HG02610 (cell line): ENCODE data around the gene CDH4.

Experiments used
- ATAC-seq: cut with Tn5 transposase; IDR thresholded peaks from one replicate; pipeline ENCODE4 v1.9.1; 2021; ENCODE audit warnings: mild to moderate bottlenecking, moderate library complexity; ENCODE audit not compliant: unreplicated experiment

The CDH4 gene

DNA sequence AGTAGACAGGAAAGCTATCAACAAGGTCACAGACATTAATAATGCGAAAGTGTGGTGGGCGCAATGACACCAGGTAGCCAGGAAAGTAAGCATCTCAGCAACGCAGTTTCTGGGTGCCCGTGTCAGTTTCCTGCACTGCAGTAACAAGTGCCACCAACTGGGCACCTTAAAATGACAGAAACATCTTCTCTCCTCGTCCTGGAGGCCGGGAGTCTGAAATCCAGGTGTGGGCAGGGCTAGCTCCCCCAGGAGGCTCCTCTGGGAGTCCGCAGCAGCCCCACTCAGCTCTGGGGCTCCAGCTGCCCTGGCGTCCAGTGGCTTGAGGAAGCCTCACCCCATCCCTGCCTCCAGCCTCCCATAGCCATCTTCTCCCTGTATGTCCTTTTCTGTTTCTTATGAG is 426.4 kb downstream of the CDH4 start:
- ATAC-seq: no peak

DNA sequence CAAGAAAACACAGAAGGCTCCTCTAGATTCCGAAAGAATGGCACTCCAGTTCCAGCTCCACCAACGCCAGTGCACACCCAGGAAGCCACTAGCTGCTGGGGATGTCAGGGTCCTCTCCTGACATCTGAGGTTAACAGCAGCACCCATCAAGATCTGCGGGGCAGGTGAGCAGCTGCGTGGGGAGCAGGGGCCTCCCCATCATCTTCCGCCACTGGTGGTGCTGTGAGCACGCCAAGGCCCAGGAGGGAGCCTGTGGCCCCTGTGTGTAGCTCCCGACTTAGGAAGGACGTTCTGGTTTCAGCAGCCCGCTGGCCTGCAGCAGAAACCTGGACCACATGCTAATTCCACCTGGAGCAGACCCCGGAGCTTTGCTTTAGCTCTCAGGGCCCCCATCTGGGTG is 427.4 kb downstream of the CDH4 start:
- no peak for ATAC-seq

DNA sequence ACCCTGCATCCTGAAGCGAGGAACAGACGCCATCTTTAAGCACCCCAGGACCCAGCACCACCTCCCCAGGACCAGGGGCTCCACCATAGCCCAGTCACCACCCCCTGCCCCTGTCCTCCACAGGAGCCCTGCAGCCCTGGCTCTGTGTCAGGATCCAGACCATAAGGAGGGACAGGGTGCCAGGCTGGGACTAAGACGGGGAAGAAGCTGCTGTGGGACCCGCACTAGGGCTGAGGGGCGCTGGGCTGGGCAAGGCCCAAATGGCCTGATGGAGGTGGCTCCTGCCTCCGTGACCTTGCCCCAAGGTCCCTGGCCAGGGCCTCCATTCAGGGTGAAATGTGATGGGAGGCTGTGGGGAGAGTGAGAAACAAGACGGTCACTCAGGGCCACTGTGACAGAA is 428.0 kb downstream of the CDH4 start:
- no peak for ATAC-seq

GRCh38 chr20:61682114-61682995 is 430.3 kb downstream of the CDH4 start:
- no peak for ATAC-seq

GRCh38 chr20:61682996-61683681 is 431.1 kb downstream of the CDH4 start:
- ATAC-seq: no peak

- no peak for ATAC-seq
Observed at GRCh38 chr20:61683721-61684120, 431.7 kb downstream of the CDH4 start.

DNA sequence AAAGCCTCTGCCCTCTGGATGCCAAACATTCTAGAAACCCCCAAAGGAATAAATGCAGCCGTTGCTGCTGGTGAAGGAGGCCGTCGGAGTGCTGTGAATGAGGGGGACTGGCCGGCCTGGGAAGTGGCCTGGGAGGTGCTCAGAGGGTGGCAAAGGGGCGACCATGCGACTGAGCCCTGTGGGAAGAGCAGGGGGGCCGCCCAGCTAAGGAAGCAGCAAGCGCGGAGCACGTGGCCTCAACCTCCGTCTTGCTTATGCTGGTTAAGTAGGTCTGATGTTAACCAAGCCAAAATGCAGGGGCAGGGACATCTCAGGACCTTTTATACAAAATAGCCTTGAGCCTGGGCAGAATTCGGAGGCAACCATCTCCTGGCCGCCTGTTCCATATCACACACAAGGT is 432.1 kb downstream of the CDH4 start:
- no peak for ATAC-seq

- no peak for ATAC-seq
Observed at GRCh38 chr20:61684583-61685235, 432.6 kb downstream of the CDH4 start.

DNA sequence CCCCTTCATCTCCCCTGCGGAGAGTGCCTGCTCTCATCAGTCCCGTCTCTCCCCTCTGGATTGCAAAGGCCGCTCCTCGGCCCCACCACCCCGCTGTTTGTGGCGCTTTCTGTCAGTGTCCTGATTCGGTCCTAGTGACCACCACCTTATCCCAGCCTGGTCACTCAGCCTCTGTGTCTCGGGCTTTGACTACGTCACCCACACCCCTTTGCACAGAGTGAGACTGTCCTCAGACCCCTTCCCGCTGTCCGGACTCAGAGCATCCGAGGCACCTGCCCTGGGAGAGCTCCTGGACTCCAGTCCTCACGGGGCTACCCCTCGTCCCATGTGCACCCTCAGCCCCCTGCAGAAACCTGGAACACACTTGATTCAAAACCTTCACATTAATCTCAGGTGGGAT is 433.4 kb downstream of the CDH4 start:
- ATAC-seq: no peak

GRCh38 chr20:61686051-61686936 is 434.2 kb downstream of the CDH4 start:
- no peak for ATAC-seq

DNA sequence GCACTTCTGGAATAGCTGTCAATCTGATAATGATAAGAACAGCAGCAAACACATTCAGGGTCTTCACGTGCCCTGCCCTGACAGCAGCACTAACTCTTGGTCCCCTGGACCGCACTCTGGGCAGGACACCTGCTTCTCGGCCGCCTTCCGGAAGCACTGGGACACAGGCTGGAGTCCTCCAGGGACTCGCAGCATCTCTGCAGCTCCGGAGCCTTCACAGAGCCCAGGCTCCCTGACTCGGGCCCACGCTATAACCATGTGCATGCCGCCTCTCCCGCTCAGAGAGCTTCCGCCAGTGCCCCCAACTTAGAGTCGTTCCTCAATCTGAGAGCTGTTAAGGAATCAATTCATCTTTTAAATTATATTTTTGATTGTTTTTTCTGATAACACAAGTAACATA is 436.4 kb downstream of the CDH4 start:
- ATAC-seq: no peak

DNA sequence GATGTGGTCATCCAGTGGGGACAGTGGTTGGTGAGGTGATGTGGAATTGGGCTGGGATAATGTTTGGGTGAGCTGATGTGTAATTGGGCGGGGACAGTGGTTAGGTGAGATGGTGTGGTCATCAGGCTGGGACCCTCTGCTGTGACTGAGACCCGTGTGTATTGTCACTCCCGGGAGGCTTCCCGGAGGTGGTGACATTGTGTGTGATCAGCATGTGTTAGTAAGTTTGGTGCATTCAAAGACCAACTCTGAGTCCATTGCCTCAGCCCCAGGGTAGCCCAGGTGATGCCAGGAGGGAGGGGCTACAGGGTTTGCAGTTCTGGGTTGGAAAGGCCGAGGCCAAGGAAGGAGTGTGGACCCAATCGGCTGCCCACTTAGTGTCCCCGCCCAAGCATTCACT is 438.1 kb downstream of the CDH4 start:
- ATAC-seq: no peak

DNA sequence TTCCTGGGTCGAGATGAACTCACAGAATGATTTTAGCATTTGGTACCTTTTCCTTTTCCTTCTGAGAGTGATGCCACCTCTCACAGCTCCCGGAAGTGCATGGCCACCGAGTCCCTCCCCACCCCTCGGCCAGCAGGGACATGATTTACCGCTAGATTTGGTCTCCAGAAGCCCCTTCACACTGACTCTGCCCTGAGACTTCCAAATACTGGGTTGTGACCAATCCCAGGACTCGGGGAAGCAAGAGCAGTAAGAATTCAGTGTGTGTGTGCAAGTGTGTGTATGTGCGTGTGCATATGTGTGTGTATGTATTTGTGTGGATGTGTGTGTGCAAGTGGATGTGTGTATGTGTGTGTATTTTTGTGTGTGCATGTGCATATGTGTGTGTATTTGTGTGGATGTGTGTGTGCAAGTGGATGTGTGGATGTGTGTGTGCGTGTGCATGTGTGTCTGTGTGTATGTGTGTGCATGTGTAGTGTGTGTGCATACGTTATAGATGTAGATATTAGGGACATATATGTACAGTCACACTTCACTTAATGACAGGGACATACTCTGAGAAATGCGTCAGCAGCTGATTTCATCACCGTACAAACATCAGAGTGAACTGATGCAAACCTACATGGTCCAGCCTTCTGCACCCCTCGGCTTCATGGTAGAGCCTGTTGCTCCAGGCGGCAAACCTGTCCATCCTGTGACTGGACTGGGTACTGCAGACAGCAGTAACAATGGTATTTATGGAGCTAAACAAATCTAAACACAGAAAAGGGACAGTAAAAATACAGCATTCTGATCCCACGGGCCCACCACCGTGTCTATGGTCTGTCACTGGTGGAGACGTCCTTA is 439.2 kb downstream of the CDH4 start:
- ATAC-seq: no peak

- no peak for ATAC-seq
Observed at GRCh38 chr20:61691978-61692377, 439.9 kb downstream of the CDH4 start.

DNA sequence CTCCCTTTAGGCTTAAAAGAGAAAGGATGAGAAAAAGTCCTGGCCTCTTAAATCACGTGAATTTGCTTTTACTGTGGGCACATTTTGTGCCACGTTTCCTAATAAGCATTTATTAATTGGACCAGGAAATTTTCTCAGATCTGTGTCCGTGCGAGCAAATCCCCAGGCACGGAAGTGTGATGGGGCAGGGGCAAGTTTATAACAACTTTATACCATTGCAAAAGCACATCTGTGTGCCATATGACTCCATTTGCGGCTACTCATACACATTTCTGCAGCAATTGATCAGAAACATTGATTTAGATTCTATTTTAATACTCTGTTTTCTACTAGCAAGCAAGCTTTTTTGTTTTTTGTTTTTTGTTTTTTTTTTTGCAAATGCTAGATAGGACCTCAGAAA is 440.4 kb downstream of the CDH4 start:
- ATAC-seq: no peak

DNA sequence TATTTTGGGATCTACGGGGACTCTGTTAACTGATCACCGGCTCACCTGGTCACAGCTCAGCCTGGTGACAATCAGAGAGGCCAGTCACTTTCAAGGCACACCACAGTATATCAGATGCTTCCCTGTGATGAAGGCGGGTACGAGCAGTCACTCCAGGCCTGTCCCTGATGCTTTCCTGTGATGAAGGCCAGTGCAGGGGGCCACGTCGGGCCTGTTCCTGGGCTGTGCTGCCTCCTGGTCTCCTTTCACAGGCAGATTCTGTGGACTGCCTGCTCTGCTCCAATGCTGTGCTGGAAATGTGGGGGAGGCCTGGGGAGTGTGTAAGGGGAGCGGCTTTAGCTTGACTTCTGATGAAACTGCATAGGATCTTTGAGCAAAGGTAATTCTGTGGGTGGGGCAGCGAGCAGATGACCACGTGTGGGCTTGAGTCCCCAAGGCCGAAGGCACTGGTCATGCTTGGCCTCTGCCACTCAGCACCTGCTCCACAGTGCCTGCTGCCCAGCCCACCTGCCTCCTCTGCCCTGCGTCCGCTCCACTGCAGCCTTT is 441.1 kb downstream of the CDH4 start:
- ATAC-seq: no peak

GRCh38 chr20:61694682-61695081 is 442.6 kb downstream of the CDH4 start:
- no peak for ATAC-seq

GRCh38 chr20:61695741-61696140 is 443.7 kb downstream of the CDH4 start:
- ATAC-seq: no peak

DNA sequence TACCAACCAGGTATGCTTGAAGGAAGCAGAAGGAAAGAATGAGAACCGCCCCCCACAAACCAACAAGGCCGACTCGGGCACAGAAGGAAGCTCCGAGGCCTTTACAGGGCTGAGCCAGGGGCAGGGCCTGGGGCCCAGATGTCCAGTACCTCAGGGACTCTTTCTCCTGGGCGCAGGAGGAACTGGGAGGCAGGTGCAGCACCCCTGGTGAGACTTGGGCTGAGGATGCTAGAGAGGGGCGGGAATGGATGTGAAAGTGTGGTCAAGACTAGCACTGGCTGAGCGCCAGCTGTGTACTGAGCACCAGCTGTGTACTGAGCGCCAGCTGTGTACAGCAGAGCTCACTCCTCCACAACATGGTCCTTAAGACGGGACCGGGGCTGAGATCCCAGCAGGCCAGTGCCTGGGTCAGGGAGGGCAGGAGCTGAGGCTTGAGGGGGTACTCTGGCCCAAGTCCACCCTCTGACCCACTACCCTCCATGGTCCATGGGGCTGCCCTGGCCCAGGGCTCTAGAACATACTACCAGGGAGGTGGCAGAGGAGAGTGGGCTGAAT is 444.2 kb downstream of the CDH4 start:
- ATAC-seq: no peak
